Measurements from ENCODE around the gene DGKQ.
"Not testable (repeated sequence)": the region's sequence is repeated elsewhere in the genome, so short reads cannot be mapped to it uniquely, and the experiment has no call there.

Gene DGKQ

GRCh38 chr4:921830-922331 lies 51.5 kb downstream of the DGKQ start:
- no peak for DNase-seq (ENCODE audit: low spot score)

GRCh38 chr4:919004-919680 lies 54.2 kb downstream of the DGKQ start:
- DNase-seq (ENCODE audit: low spot score): not testable (repeated sequence)

- not testable (repeated sequence) for DNase-seq (ENCODE audit: low spot score)
Observed at GRCh38 chr4:918591-918990, 54.8 kb downstream of the DGKQ start.

- DNase-seq (ENCODE audit: low spot score): no peak
Observed at GRCh38 chr4:917992-918391, 55.4 kb downstream of the DGKQ start.

- DNase-seq (ENCODE audit: low spot score): no peak
Observed at GRCh38 chr4:917466-917865, 55.9 kb downstream of the DGKQ start.

GRCh38 chr4:915595-915994 lies 57.8 kb downstream of the DGKQ start:
- peak; percentile 49 for DNase-seq (ENCODE audit: low spot score)

GRCh38 chr4:915041-915474 lies 58.3 kb downstream of the DGKQ start:
- peak; percentile 56 for DNase-seq (ENCODE audit: low spot score)

- no peak for DNase-seq (ENCODE audit: low spot score)
Observed at GRCh38 chr4:914531-914930, 58.8 kb downstream of the DGKQ start.

- no peak for DNase-seq (ENCODE audit: low spot score)
Observed at GRCh38 chr4:913280-913618, 60.1 kb downstream of the DGKQ start.

GRCh38 chr4:912548-913279 lies 60.7 kb downstream of the DGKQ start:
- DNase-seq (ENCODE audit: low spot score): no peak

GRCh38 chr4:911871-912490 lies 61.4 kb downstream of the DGKQ start:
- DNase-seq (ENCODE audit: low spot score): no peak

- no peak for DNase-seq (ENCODE audit: low spot score)
Observed at GRCh38 chr4:911221-911751, 62.1 kb downstream of the DGKQ start.

- no peak for DNase-seq (ENCODE audit: low spot score)
Observed at GRCh38 chr4:910366-911091, 62.8 kb downstream of the DGKQ start.

GRCh38 chr4:909821-910220 lies 63.5 kb downstream of the DGKQ start:
- no peak for DNase-seq (ENCODE audit: low spot score)

- DNase-seq (ENCODE audit: low spot score): no peak
Observed at GRCh38 chr4:909131-909571, 64.2 kb downstream of the DGKQ start.
